Adrenal gland (tissue), 5 donors: ENCODE results near the gene SSC5D.

Experiments
- CTCF ChIP-seq, 6 experiments: fragments of 450-650 bp in 4 of 6; fragments of 200-600 bp in 2 of 6; sonication (generic) in 1 of 6; IDR thresholded peaks; 1 replicate in 5 of 6; 2 replicates in 1 of 6; pipeline versions ENCODE4 v1.5.1 to v1.8.0; 2016 to 2021; ENCODE audit warnings: antibody characterized with exemption in 6 of 6, mild to moderate bottlenecking in 2 of 6, moderate library complexity in 1 of 6
- POLR2A ChIP-seq, 2 donors: fragments of 450-650 bp; IDR thresholded peaks; one replicate each; pipeline ENCODE4 v1.6.1; 2017; ENCODE audit warnings: antibody characterized with exemption in 2 of 2, mild to moderate bottlenecking in 2 of 2, moderate library complexity in 1 of 2
- donor health status: DM: no; HTN: no; CAD: no.

DNA sequence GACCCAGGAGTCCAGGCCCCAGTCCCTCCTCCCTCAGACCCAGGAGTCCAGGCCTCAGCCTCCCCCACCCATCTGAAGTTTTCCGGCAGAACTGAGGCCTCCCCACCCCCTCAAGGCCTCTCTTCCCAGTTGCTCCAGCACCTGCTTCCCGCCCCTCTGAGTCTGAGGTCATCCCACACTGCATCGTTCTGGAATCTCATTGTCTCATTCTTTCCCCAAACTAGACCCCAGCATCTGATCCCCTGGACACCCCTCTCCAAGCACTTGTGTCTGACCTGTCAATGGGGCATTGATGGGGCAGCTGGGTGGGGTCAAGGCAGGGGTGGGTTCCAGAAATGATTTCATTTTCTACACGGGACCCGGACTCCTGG is 49.5 kb downstream of the SSC5D start:
- TF ChIP-seq CTCF (IDR thresholded peaks at IDR 0.05) (no peak), POLR2A (IDR thresholded peaks at IDR 0.05) (no peak)
